Smooth muscle cell of the brain vasculature (primary cell): ENCODE results near the gene TPGS1.

Experiments
- DNase-seq: peaks from one replicate; pipeline ENCODE4 v3.0.0-alpha.2; 2012; ENCODE audit warnings: low read depth, low spot score

The TPGS1 gene

DNA sequence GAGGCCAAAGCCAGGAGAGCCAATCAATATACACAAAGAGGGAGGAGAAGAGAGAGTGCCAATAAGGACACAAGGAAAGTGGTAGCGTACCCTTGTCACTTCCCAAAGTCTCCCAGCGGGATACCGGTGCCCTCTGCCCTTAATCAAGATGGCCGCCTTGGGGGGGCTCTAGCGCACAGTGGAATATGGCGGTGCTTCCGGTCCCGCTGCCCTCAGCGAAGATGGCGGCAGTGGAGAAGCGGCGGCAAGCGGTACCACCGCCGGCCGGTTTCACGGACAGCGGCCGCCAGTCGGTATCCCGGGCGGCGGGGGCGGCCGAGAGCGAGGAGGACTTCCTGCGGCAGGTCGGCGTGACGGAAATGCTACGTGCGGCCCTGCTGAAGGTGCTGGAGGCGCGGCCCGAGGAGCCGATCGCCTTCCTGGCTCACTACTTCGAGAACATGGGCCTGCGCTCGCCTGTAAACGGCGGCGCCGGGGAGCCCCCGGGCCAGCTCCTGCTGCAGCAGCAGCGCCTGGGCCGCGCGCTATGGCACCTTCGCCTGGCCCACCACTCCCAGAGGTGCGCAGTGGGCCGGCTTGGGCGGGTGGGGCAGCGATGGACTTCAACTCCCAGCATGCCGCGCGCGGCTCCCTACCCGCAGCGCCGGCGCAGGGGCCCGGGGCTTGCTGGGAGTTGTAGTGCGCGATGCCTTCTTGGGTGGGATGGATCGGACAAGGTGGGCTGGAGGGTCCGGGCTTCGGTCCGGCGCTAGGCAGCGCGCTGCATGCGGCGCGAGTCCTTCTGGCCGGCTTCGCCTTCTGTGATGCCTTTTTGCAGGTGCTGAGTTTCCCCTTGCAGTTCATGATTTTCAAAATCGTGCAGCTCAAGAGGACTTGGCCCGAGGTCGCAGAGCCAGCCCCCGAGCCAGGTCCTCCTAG, at the start of gene TPGS1:
Gene TPGS1, plus strand, starts transcription at position 212 of the 918 bp plus-strand sequence. Its CDS starts 10 bp downstream, at position 222.
- DNase-seq = peak; percentile 99

- no peak for DNase-seq
Measured at GRCh38 chr19:457636-458035, 49.7 kb upstream of the TPGS1 start.

- DNase-seq = no peak
Measured at GRCh38 chr19:458091-459042, 48.9 kb upstream of the TPGS1 start.

DNA sequence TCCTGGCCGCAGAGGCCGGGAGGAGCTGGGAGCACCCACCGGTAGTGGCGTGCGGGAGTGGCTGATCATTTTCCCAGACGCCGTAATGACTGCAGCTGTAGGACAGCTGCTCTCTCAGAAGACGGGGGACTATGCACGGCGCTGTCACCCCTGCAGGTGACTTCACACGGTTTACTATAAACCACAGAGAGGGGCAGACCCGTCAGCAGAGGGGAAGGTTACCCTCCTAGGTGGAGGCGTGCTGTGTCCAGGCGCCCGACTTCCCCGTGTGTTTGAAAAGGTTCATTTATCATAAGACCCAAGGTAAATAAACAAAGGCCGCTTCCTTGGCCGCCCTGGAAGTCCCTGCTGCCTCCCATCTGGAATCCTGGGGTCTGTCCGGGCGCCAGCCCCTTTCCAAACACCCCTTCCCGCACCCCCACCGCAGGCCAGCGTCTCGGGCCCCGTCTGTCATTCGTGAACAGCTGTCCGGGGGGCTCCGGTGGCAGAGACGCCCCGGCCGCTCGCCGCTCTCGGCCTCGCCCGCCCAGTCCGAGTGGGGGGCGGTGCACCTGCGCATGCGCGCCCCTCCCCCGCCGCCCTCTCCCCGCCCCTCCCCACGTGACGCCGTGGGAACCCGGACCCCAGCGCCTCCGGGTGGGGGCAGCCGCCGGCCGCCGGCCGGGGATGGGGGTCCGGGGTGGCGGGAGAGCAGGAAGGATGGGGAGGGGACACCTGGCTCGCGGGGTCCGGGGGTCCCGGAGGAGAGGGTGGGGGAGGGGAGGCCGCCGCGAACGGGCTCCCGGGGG, 47.4 kb upstream of the TPGS1 start:
- DNase-seq = no peak

DNA sequence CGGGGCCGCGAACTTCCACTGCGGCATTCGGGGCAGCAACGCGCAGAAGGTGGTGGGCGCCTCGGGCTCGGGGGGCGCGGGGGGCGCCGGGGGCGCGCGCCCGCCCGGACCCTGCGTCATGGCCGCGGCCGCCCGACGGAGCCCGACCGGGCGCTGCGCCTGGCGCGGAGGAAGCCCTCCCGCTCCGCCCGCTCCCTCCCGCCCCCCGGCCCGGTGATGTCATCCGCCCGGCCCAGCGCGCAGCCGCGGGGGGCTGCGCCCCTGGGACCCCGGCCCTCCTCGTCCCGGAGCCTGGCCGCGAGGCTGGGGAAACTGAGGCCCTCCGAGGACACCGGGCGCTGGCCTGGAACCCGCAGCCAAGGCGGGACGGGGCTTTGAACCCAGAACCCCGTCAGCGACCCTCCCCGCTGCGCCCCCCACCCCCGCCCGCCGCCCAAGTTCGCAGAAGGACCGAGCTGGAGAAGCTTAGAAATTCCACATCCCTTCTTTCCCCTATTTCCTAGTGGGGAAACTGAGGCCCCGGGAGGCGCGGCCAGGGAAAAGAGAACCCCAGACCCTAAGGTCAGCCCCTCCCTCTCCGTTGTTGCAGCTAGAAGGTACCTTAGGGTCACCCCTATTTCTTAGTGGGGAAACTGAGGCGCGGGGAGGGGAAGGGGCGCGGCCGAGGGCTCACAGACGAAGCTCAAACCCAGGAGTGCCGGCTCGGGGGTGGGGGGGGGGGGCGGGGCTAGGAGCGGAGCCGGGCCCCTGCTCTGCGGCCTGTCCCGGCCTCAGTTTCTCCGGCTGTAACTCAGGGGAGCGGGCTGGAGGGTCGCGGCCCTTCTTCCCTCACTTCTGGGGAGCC, 46.2 kb upstream of the TPGS1 start, which contains the start of gene SHC2:
Gene SHC2, minus strand, starts transcription at position 157 of the 844 bp plus-strand sequence. Its CDS starts 37 bp downstream, at position 120.
- no peak for DNase-seq

DNA sequence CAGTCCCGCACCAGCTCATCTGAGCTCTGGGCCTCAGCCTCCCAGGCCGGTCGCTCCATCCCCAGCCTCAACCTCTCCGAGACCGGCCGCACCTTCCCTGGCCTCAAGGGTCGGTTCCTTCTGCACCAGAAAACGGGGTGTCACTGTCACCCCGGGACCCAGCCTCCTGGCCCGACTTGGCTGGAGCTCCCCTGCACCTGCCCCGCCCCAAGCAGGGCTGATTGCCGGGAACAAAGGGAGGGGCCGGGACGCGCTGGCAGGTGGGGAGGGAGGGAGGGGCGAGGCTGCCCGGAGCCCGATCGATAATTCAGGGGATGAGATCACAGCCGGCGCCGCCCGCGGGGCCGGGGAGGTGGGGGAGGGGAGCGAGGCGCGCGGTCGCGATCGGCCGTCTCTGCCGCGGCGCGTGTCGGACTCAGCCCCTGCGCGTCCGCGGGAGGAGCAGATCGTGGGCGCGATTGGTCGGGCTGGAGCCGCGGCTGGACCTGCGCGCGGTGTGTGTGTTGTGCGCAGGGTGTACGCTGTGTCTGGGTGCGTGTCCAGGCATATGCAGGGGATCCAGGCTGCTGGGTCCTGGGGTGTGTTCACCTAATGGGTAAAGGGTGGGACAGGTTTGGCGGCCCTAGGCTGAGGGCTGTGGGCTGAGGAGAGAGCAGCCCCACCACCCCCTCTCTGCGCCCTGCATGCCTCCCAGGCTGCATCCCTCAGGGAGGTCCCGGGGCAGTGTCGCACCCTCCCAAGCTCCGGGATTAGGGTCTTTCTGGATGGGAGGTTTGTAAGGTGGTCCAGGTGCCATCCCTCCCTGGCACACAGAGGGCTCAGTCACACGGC, 45.4 kb upstream of the TPGS1 start:
- no peak for DNase-seq

GRCh38 chr19:463483-464207, 43.7 kb upstream of the TPGS1 start:
- no peak for DNase-seq

- DNase-seq = no peak
Measured at GRCh38 chr19:464208-464545, 43.1 kb upstream of the TPGS1 start.

- no peak for DNase-seq
Measured at GRCh38 chr19:465056-465816, 42.1 kb upstream of the TPGS1 start.

- DNase-seq = no peak
Measured at GRCh38 chr19:467554-467953, 39.7 kb upstream of the TPGS1 start.

DNA sequence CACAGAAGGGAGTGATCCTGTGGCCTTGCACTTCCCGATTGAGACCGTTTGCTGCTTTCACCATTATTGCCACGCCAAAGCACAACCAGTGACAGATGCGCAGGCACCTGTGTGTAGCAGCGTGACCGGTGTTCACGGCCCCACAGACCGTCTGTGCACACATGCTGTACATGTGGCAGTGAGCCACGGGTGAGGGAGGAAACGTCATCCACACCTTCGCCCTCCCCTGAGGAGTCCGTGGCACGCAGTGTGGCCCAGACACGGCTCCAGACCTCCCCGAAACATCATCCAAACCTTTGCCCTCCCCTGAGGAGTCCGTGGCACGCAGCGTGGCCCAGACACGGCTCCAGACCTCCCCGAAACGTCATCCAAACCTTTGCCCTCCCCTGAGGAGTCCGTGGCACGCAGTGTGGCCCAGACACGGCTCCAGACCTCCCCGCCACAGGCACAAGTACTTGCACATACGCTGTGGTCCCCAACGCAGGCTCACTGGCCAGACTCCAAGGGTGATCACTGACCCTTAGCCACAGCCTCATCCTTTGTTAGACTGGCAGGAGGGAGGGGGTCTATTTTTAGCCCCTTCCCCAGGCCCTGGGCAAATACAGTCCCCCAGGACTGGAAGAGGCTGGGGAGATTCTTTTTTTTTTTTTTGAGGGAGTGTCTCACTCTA, 38.6 kb upstream of the TPGS1 start:
- DNase-seq = no peak

GRCh38 chr19:469833-470232, 37.5 kb upstream of the TPGS1 start:
- DNase-seq = no peak

DNA sequence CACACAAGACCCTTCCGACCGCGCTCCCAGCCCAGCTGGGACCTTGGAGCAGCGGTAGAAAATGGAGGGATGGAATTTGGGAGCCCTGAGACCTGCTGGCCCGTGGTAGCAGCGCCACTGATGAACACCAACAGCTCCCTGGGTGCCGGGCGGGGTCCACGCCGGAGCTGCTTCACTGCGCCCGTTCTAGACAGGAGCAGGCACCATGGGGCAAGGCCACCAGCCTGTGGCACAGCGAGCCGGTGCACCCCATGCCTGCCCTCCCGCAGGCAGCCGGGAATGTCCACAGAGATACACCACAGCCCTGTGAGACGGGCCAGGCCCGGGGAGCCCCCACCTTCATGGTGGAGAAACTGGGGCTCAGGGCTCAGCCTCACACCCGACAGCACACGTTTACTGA, 36.6 kb upstream of the TPGS1 start:
- DNase-seq = no peak

DNA sequence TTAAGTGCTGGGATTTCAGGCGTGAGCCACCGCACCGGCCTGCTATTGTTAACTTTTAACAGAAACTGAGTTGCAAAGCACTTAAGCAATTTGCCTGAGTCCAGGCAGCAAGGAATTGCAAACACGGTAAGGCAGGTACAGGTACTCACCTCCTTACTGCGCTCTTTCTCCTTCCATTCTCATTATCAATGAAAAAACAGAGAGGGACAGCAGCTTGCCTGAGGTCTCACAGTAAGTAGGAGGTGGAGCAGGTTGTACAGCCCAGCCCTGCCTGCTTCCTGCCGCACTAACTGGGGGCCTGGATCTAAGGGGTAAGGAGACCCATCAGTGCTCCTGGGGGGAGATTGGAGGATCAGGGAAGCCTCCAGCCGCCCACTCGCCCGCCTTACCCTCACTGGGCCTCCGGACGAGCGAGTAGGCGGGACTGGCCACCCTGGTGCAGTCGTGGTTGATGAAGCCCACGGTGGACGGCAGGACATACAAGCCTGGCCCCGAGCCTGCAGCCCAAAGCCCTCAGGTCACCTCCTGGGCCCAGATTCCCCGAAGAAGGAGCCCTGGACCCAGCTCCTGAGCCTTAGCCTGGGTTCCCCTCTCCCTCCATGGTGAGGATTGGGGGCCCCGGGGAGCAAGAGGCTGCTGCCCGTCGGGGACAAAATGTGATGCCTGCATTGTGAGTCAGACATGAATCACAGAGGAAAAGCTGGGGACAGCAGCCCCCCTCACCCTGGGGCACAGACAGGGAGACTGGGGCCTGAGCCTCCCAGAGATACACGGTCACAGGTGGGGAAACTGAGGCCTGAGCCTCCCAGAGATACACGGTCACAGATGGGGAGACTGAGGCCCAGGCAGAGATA, 35.1 kb upstream of the TPGS1 start:
- DNase-seq = no peak

DNA sequence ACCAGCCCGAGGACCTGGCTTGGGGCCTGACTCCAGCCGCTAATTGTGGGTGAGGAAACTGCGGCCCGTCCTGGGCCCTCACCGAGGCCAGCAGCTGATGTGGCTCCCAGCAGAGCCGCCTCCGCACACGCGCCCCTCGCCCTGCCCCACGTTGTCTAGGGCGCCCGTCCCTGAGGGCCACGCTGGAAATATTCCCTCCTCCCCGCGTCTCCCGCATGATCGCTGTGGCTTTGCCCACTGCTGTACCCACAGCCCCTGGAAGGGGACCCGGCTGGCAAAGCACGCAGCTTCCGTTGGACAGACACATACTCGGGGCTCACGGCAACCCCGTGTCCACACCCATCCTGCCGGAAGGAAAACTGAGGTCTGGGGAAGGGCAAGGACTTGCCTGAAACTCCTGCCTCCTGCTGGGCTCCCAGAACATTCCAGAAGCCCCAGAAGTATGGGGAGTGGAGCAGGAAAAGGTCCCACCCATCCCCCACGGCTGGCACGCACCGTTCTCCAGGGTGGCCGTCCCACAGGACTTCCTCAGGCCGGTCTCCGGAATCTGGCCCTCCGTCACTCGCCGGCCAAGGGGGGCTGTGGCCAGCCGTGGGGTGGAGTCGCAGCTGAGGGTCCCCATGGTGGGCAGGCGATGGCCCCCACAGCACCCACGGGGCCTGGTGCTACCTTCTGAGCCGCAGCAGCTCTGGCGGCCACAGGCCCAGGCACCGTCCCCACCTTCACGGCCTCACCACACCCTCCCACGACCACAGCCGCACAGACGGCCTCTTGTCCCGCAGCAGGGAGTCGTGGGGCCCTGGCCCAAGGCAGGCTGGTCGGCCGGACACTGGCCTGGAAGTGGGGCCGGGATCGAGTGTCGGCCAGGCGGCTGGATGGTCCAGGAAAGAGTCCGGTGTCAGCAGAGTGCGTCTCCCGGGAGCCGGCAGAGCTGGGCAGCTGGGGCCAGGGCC, 32.9 kb upstream of the TPGS1 start:
- DNase-seq = no peak

GRCh38 chr19:475360-475759, 31.9 kb upstream of the TPGS1 start:
- DNase-seq = no peak
